ENCODE data around the gene SDR9C7.

DNA sequence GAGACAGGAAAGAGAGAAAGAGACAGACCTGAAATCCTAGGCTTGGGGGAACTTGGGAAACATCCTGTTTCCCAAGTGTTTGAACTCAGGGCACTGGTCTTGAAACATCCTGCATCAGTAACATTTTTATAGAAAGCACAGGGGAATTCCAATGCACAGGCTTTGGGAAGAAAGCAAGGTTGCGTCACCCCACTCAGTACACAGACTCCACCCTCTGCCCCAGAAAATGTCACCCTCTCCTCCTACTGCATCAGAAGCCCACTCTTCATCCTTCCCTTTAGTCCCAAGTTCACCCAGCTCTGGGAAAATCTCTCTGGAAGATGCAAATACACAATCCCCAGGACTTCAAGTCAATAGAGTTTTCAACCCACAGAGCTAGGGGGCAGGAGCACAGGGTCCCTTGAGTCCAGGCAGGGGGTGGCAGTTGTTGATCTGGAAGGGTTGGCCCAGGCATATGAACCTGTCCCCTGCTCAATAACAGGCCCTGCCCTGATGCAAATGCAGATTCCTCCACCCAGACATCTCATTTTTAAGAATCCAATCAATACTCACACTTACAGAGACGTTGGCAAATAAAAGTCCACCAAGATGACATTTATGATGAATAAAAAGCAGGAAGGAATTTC lies 21.5 kb upstream of the SDR9C7 start:
- TF ChIP-seq, protein P1, sequence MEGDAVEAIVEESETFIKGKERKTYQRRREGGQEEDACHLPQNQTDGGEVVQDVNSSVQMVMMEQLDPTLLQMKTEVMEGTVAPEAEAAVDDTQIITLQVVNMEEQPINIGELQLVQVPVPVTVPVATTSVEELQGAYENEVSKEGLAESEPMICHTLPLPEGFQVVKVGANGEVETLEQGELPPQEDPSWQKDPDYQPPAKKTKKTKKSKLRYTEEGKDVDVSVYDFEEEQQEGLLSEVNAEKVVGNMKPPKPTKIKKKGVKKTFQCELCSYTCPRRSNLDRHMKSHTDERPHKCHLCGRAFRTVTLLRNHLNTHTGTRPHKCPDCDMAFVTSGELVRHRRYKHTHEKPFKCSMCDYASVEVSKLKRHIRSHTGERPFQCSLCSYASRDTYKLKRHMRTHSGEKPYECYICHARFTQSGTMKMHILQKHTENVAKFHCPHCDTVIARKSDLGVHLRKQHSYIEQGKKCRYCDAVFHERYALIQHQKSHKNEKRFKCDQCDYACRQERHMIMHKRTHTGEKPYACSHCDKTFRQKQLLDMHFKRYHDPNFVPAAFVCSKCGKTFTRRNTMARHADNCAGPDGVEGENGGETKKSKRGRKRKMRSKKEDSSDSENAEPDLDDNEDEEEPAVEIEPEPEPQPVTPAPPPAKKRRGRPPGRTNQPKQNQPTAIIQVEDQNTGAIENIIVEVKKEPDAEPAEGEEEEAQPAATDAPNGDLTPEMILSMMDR (IDR thresholded peaks at IDR 0.05; ENCODE audit: low read depth, low read length) = no peak
- no peak for TF ChIP-seq MAX (IDR thresholded peaks at IDR 0.05; ENCODE audit: low read depth, low read length)
